GM23248 (cell line): ENCODE measurements around the gene ACY1.

Experiments
- EZH2 ChIP-seq: fragments of 200-600 bp; sonication (generic); IDR thresholded peaks from 2 replicates; pipeline ENCODE4 v1.6.1; 2018; ENCODE audit warnings: antibody characterized with exemption, mild to moderate bottlenecking; ENCODE audit not compliant: insufficient read depth, poor library complexity, severe bottlenecking
- EZH2phosphoT487 ChIP-seq: fragments of 200-600 bp; sonication (generic); IDR thresholded peaks from 2 replicates; pipeline ENCODE4 v1.6.1; 2018; ENCODE audit warnings: antibody characterized with exemption, moderate library complexity, mild to moderate bottlenecking, low read depth; ENCODE audit not compliant: insufficient read depth

GRCh38 chr3:51987568-51987967, 4.2 kb downstream of the ACY1 start:
- TF ChIP-seq EZH2phosphoT487 = no peak
- no peak for TF ChIP-seq EZH2
